ENCODE data around the gene SPATA31C1.

GRCh38 chr9:87884578-87885459 lies 32.9 kb upstream of the SPATA31C1 start:
- TF ChIP-seq TAF1 (IDR thresholded peaks at IDR 0.05; ENCODE audit: borderline replicate concordance, low read depth, low read length): no peak
- no peak for TF ChIP-seq POLR2A (IDR thresholded peaks at IDR 0.05; ENCODE audit: low read depth, low read length)
